Fibroblast of mammary gland (primary cell): ENCODE measurements around the gene GOLGA8J.
"Not testable (repeated sequence)": the region's sequence is repeated elsewhere in the genome, so short reads cannot be mapped to it uniquely, and the experiment has no call there.

Source experiments
- DNase-seq: peaks from one replicate; pipeline ENCODE4 v3.0.0-alpha.2; 2010; ENCODE audit warnings: low read depth
- H3K4me3 ChIP-seq: 2 replicates; pipeline ENCODE4 v1.5.1; 2011; ENCODE audit warnings: low read depth, mild to moderate bottlenecking, low read length, moderate library complexity; ENCODE audit not compliant: control insufficient read depth

GOLGA8J gene

GRCh38 chr15:30110591-30110990 is 27.8 kb downstream of the GOLGA8J start:
- DNase-seq, H3K4me3 ChIP-seq: not testable (repeated sequence)

GRCh38 chr15:30130066-30130465 is 47.3 kb downstream of the GOLGA8J start:
- DNase-seq, H3K4me3 ChIP-seq: not testable (repeated sequence)

GRCh38 chr15:30134751-30135150 is 52.0 kb downstream of the GOLGA8J start, which contains the start of gene GOLGA8T:
Gene GOLGA8T (plus strand): TSS chr15:30135051. CDS start chr15:30135149, 98 bp downstream.
- not testable (repeated sequence) for DNase-seq, H3K4me3 ChIP-seq
